ENCODE measurements around the gene GSX1. TPM values are rescaled to one million over a fixed set of nuclear protein-coding genes. Genes with fewer than 3 reads are reported as not detected.

Gene GSX1
- total and polyA plus RNA-seq, 9 donors, result not detected

DNA sequence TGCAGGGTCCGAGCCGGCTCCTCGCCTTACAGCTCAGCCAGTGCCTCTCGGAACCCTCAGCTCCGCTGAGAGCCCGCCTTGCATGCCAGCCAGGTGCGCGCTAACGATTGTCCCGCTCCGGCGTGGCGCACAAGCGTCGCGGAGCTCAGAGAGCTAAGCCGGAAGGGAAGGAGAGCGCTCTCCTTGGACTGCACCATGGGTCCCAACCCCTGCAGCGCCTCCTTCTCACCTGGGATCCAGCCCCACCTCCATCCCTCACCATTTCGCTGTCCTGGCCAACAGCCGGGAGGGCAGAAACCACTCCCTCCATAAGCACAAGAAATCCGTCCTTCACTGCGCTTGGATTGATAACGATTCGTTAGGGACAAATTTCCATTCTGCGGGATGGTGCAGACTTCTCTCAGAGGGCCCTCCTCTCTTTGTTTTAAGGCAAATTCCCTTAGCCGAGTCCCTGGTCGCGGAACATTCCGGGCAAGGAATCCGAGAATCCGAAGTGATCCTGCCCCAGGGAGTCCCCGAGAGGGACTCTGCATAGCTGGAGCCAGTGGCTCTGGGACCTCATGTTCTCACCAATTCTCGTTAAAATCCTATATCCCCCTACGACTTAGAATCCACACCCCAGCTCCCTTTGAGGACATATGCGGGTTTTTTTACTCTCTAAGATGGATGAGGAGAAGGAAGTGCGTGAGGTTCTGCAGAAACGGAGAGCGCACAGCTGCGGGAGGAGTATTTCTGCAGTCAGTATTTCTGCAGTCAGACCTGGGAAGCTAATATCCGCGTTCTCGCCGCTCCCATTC is 2.8 kb downstream of the GSX1 start:
- no peaks in the 10 kb centered on the region for H3K36me3 ChIP-seq
- TF ChIP-seq EP300 (IDR thresholded peaks at IDR 0.05) (no peak), POLR2A (IDR thresholded peaks at IDR 0.05) (no peak), CTCF (IDR thresholded peaks at IDR 0.05) (no peak)
- H3K4me3 ChIP-seq, result no peak overlapping the region
- intact Hi-C loops (cut with DNase I), result no loop called here
- peaks cover 5% of the 10 kb centered on the region for H3K27me3 ChIP-seq
- DNase-seq, result no peak
- 2 to 4% (median 3%) methylated on average over 44 of the region's 44 CpGs for WGBS, 3 donors
- peaks cover 5% of the 10 kb centered on the region for H3K4me1 ChIP-seq (ENCODE audit: insufficient read depth)
- no peaks in the 10 kb centered on the region for H3K9me3 ChIP-seq
- H3K27ac ChIP-seq, result no peak overlapping the region

GRCh38 chr13:27795718-27796019 is 3.4 kb downstream of the GSX1 start:
- Histone ChIP-seq H3K9me3 (no peaks in the 10 kb centered on the region), H3K4me1 (ENCODE audit: insufficient read depth) (peaks cover 3% of the 10 kb centered on the region), H3K36me3 (no peaks in the 10 kb centered on the region), H3K27me3 (peaks cover 5% of the 10 kb centered on the region), H3K27ac (no peak overlapping the region), H3K4me3 (no peak overlapping the region)
- TF ChIP-seq CTCF (IDR thresholded peaks at IDR 0.05) (no peak), EP300 (IDR thresholded peaks at IDR 0.05) (no peak), POLR2A (IDR thresholded peaks at IDR 0.05) (no peak)
- intact Hi-C loops (cut with DNase I), result no loop called here
- DNase-seq, result no peak
- 2 to 6% (median 4%) methylated on average over 6 of the region's 6 CpGs for WGBS, 3 donors

GRCh38 chr13:27796544-27797227 is 4.4 kb downstream of the GSX1 start:
- no peak for TF ChIP-seq POLR2A (IDR thresholded peaks at IDR 0.05)
- TF ChIP-seq CTCF (IDR thresholded peaks at IDR 0.05), result no peak
- no peak for TF ChIP-seq EP300 (IDR thresholded peaks at IDR 0.05)
- no peak overlapping the region for H3K4me3 ChIP-seq
- no peak overlapping the region for H3K27ac ChIP-seq
- no peaks in the 10 kb centered on the region for H3K9me3 ChIP-seq
- WGBS, 3 donors, result 1 to 3% (median 1%) methylated on average over 24 of the region's 24 CpGs
- H3K36me3 ChIP-seq, result no peaks in the 10 kb centered on the region
- peaks cover 4% of the 10 kb centered on the region for H3K27me3 ChIP-seq
- no peak for DNase-seq
- H3K4me1 ChIP-seq (ENCODE audit: insufficient read depth), result peaks cover 3% of the 10 kb centered on the region
- intact Hi-C loops (cut with DNase I), result no loop called here

DNA sequence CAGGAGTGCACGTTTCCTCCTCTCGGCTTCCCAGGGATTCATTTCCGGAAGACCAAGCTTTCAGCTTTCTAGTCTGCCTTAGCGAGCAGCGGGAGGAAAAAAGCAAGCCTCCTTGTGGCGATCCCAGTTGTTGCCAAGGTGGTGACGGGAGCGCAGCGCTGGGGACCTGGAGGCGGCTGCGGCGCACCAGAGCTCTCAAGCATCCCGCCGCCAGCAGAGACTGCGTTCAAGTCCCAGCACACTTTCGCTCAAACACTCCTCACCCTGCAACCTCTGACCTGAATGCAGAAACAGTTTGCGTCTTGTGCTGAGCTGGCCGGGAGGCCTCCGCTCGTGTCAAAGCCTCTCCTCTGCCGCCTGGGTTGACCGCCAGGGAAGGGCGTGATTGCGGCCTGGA is 4.9 kb downstream of the GSX1 start:
- TF ChIP-seq EP300 (IDR thresholded peaks at IDR 0.05) (no peak), POLR2A (IDR thresholded peaks at IDR 0.05) (no peak), CTCF (IDR thresholded peaks at IDR 0.05) (no peak)
- Histone ChIP-seq H3K27ac (no peak overlapping the region), H3K4me3 (no peak overlapping the region), H3K27me3 (peaks cover 2% of the 10 kb centered on the region), H3K4me1 (ENCODE audit: insufficient read depth) (peaks cover 3% of the 10 kb centered on the region), H3K36me3 (no peaks in the 10 kb centered on the region), H3K9me3 (no peaks in the 10 kb centered on the region)
- intact Hi-C loops (cut with DNase I), result no loop called here
- no peak for DNase-seq
- 1 to 2% (median 2%) methylated on average over 22 to 24 of the region's 24 CpGs for WGBS, 3 donors
